AG09319 (cell line): ENCODE measurements around the gene MARCKS.

Experiments used
- DNase-seq: peaks from one replicate; pipeline ENCODE4 v3.0.0-alpha.2; 2010; ENCODE audit warnings: low read depth; ENCODE audit errors: extremely low read depth
- TF ChIP-seq, protein P1 (sequence below): IDR thresholded peaks from 2 replicates; pipeline ENCODE4 v1.5.1; 2011; ENCODE audit warnings: low read depth, mild to moderate bottlenecking, inconsistent platforms, low read length, moderate library complexity

MARCKS gene

DNA sequence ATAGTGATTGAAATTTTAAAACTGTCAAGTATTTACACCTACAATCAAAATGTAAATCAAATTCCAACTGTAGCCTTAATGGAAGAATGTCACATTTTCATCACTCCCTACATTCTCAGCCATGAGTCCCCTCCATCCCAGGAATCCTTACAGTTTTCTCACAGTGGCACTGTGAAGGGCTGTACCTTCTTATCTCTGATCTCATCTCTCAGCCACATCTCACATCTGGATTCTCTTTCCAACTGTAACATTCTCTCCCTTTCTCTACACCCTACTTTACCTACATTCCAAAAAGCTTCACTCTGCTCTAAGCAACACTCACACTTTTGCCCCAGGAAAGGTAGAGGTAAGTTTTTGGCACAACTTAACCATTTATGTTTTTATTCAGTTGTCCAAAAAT, 8.9 kb upstream of the MARCKS start:
- no peak for DNase-seq
- TF ChIP-seq, protein P1, sequence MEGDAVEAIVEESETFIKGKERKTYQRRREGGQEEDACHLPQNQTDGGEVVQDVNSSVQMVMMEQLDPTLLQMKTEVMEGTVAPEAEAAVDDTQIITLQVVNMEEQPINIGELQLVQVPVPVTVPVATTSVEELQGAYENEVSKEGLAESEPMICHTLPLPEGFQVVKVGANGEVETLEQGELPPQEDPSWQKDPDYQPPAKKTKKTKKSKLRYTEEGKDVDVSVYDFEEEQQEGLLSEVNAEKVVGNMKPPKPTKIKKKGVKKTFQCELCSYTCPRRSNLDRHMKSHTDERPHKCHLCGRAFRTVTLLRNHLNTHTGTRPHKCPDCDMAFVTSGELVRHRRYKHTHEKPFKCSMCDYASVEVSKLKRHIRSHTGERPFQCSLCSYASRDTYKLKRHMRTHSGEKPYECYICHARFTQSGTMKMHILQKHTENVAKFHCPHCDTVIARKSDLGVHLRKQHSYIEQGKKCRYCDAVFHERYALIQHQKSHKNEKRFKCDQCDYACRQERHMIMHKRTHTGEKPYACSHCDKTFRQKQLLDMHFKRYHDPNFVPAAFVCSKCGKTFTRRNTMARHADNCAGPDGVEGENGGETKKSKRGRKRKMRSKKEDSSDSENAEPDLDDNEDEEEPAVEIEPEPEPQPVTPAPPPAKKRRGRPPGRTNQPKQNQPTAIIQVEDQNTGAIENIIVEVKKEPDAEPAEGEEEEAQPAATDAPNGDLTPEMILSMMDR = no peak

DNA sequence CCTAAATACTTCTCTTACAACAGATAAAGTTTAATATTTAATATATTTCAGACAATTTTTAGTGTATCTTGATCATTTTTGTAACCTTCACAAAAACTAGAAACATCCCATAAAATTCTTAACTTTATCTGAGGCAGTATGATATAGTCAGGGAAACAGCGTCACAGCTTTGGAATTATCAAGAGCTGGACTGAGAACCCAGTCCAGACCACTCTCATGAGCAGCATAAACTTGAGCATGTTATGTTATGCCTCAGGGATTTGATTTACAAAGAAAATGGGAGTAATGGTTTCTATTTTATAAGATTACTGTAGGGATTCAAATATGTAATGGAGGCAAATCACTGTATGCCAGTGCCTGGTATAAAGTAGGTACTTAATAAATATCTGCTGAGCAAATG, 8.3 kb upstream of the MARCKS start:
- DNase-seq = no peak
- TF ChIP-seq, protein P1 = no peak

DNA sequence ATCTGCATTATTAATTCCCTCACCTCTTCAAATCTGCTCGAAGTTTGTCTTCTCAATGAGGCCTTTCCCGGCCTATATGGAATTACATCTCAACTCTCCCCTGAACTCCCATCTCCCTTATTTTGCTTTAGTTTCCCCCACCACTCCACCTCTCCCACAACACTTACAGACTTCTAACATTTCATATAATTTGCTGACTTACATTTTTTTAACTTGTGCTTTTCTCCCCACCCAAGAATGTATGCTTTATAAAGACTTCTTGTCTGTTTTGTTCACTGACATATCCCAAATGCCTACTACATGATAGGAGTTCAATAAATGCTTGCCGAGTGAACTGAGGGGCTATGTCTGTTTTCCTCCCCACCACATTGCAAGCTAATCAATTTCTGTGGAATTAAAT, 3.9 kb upstream of the MARCKS start:
- no peak for DNase-seq
- TF ChIP-seq, protein P1 = no peak

GRCh38 chr6:113854531-113855499, 2.3 kb upstream of the MARCKS start:
- peak; percentile 82 for DNase-seq
- TF ChIP-seq, protein P1 = peak; percentile 8; the same call in 1 of the 2 replicates

- no peak for DNase-seq
- TF ChIP-seq, protein P1 = no peak
Measured at GRCh38 chr6:113855500-113856374, 1.4 kb upstream of the MARCKS start.

- no peak for DNase-seq
- TF ChIP-seq, protein P1 = no peak
Measured at GRCh38 chr6:113856375-113856624, 845 bp upstream of the MARCKS start.
